HepG2 (cell line): ENCODE data around the gene FITM1. TPM values are rescaled to one million over a fixed set of nuclear protein-coding genes. Genes with fewer than 3 reads are reported as not detected.

ENCODE experiments used
- ISX ChIP-seq: sonication (generic); formaldehyde crosslinking; conservative IDR thresholded peaks from 2 replicates; pipeline ENCODE4 v1.5.0; 2020; ENCODE audit warnings: missing genetic modification reagents
- KDM3A ChIP-seq: IDR thresholded peaks from 2 replicates; pipeline ENCODE4 v1.6.1; 2018; ENCODE audit warnings: low read depth, missing compliant biosample characterization
- POLR2A ChIP-seq, 2 experiments: IDR thresholded peaks; 2 replicates each; pipeline ENCODE4 v1.6.1; 2011; ENCODE audit warnings: low read depth in 2 of 2, low read length in 2 of 2, mild to moderate bottlenecking in 1 of 2, moderate library complexity in 1 of 2; ENCODE audit not compliant: insufficient read depth in 1 of 2
- POLR2AphosphoS2 ChIP-seq: IDR thresholded peaks from 2 replicates; pipeline ENCODE4 v1.6.1; 2011; ENCODE audit warnings: low read depth, low read length, improper control_type of control experiment
- POLR2G ChIP-seq: fragments of 200-400 bp; formaldehyde crosslinking; IDR thresholded peaks from 2 replicates; pipeline ENCODE4 v1.6.1; 2018; ENCODE audit warnings: mild to moderate bottlenecking, low read depth, low read length, moderate library complexity
- PTBP1 ChIP-seq: fragments of 200-400 bp; formaldehyde crosslinking; IDR thresholded peaks from 2 replicates; pipeline ENCODE4 v1.6.1; 2018; ENCODE audit warnings: low read length, low read depth; ENCODE audit not compliant: poor library complexity, severe bottlenecking
- RFX5 ChIP-seq: IDR thresholded peaks from 2 replicates; pipeline ENCODE4 v1.6.1; 2011; ENCODE audit warnings: low read depth, low read length, improper control_type of control experiment
- TBX2 ChIP-seq: sonication (generic); formaldehyde crosslinking; IDR thresholded peaks from 2 replicates; pipeline ENCODE4 v1.5.0; 2020; ENCODE audit warnings: missing genetic modification reagents, mild to moderate bottlenecking, borderline replicate concordance
- ZNF318 ChIP-seq: sonication (generic); formaldehyde crosslinking; IDR thresholded peaks from 2 replicates; pipeline ENCODE4 v1.4.0; 2020; ENCODE audit warnings: mild to moderate bottlenecking, missing genetic modification reagents
- ZNF430 ChIP-seq: sonication (generic); formaldehyde crosslinking; IDR thresholded peaks from 2 replicates; pipeline ENCODE4 v1.9.0; 2021; ENCODE audit warnings: mild to moderate bottlenecking, missing genetic modification reagents
- ZNF747 ChIP-seq: sonication (generic); formaldehyde crosslinking; IDR thresholded peaks from 2 replicates; pipeline ENCODE4 v1.8.1; 2023; ENCODE audit warnings: missing genetic modification reagents, mild to moderate bottlenecking, borderline replicate concordance
- ZNF770 ChIP-seq: sonication (generic); formaldehyde crosslinking; IDR thresholded peaks from 2 replicates; pipeline ENCODE4 v1.5.0; 2020; ENCODE audit warnings: mild to moderate bottlenecking, missing genetic modification reagents
- ZNF784 ChIP-seq: sonication (generic); formaldehyde crosslinking; IDR thresholded peaks from 2 replicates; pipeline ENCODE4 v1.5.1; 2020; ENCODE audit warnings: missing genetic modification reagents, mild to moderate bottlenecking, borderline replicate concordance
- polyA plus RNA-seq, 8 experiments: library from polyadenylated mRNA; depleted of rRNA in 3 of 8; stranded (reverse) in 7 of 8; unstranded in 1 of 8; fragments of >200 nt; fragmentation: Illumina TruSeq in 4 of 8; extraction: Trizol in 4 of 8; gene quantifications; 2 replicates each; pipeline versions ENCODE4 v1.2.1 to v1.2.3, GENCODE V29; 2011 to 2016; ENCODE audit warnings: low read depth in 4 of 8, missing spikeins in 1 of 8, mixed read lengths in 1 of 8; ENCODE audit not compliant: insufficient read depth in 1 of 8
- total RNA-seq, 5 experiments: library from RNA; depleted of rRNA; stranded (reverse); fragments of >200 nt; fragmentation: Illumina TruSeq; extraction: Trizol; gene quantifications; 2 replicates each; pipeline ENCODE4 v1.2.3, GENCODE V29; 2016; ENCODE audit warnings: low read depth in 1 of 5
- TF ChIP-seq, protein P1 (sequence below): sonication (generic); formaldehyde crosslinking; IDR thresholded peaks from 2 replicates; pipeline ENCODE4; 2020; ENCODE audit warnings: missing genetic modification reagents, mild to moderate bottlenecking, borderline replicate concordance

The FITM1 gene
- total and polyA plus RNA-seq, 2 of the 13 experiments (the other 11 are each of a cell fraction or from before 2014, with no cell fraction given) = 2.7 to 5.8 TPM

DNA sequence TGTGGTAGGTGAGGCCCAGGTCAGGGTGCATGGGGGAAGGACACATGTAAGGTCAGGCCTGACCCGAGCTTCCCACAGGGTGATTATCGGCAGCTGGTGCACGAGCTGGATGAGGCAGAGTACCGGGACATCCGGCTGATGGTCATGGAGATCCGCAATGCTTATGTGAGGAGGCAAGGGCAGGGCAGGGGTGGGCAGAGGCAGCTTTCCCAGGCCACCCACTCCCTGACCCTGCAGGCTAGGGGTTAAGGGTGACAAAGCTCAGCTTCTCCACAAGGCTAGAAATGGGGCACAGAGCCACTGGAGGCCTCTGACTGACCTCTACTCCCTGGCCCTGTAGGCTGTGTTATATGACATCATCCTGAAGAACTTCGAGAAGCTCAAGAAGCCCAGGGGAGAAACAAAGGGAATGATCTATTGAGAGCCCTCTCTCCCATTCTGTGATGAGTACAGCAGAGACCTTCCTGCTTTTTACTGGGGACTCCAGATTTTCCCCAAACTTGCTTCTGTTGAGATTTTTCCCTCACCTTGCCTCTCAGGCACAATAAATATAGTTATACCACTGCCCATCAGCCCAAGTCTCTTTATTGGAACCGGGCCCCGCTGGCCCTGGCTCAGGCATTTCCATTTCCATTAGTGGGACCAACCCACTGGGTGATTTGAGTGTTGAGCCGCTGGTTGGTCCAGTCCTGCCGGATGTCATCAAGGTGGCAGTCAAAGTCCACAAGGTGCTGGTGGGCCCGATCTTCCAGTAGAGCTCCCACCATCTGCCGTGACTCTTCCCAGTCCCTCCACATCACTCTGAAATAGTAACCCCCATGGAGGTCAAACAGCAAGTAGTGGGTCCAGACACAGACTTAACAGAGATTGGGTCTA, 8.2 kb downstream of the FITM1 start (continued):
- TF ChIP-seq ZNF318 (CRISPR knock-in tag) (0 out of 2 replicates have a peak, but pooled peaks have one; percentile 61), ZNF784 (0 out of 2 replicates have a peak, but pooled peaks have one; percentile 8), TBX2 (CRISPR knock-in tag) (0 out of 2 replicates have a peak, but pooled peaks have one; percentile 17), KDM3A (CRISPR knock-in tag) (0 out of 2 replicates have a peak, but pooled peaks have one; percentile 51), ISX (CRISPR knock-in tag) (no peak), POLR2A (IDR thresholded peaks at IDR 0.05; ENCODE audit: insufficient read depth in 1 of 2, low read depth in 2 of 2, low read length in 2 of 2) (no peak), PTBP1 (peak; percentile 33), ZNF430 (CRISPR knock-in tag) (no peak), POLR2G (peak; percentile 31; the same call in 1 of the 2 replicates), ZNF747 (no peak), RFX5 (no peak), ZNF770 (no peak), POLR2AphosphoS2 (no peak)
- TF ChIP-seq, protein P1, sequence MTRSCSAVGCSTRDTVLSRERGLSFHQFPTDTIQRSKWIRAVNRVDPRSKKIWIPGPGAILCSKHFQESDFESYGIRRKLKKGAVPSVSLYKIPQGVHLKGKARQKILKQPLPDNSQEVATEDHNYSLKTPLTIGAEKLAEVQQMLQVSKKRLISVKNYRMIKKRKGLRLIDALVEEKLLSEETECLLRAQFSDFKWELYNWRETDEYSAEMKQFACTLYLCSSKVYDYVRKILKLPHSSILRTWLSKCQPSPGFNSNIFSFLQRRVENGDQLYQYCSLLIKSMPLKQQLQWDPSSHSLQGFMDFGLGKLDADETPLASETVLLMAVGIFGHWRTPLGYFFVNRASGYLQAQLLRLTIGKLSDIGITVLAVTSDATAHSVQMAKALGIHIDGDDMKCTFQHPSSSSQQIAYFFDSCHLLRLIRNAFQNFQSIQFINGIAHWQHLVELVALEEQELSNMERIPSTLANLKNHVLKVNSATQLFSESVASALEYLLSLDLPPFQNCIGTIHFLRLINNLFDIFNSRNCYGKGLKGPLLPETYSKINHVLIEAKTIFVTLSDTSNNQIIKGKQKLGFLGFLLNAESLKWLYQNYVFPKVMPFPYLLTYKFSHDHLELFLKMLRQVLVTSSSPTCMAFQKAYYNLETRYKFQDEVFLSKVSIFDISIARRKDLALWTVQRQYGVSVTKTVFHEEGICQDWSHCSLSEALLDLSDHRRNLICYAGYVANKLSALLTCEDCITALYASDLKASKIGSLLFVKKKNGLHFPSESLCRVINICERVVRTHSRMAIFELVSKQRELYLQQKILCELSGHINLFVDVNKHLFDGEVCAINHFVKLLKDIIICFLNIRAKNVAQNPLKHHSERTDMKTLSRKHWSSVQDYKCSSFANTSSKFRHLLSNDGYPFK (CRISPR knock-in tag) = peak; percentile 17; the same call in 1 of the 2 replicates
